K562 (cell line): ENCODE measurements around the gene CLIP4. TPM values are rescaled to one million over a fixed set of nuclear protein-coding genes. Genes with fewer than 3 reads are reported as not detected.

Experiments used
- ATF1 ChIP-seq, 2 experiments: fragments of 450-650 bp in 1 of 2; IDR thresholded peaks; 2 replicates each; pipeline ENCODE4 v1.6.1; 2016; ENCODE audit warnings: missing compliant biosample characterization in 1 of 2, missing genetic modification characterization in 1 of 2
- ETV6 ChIP-seq, 3 experiments: fragments of 150-350 bp in 1 of 3; sonication (generic) in 1 of 3; formaldehyde crosslinking in 1 of 3; IDR thresholded peaks; 2 replicates each; pipeline versions ENCODE4 v1.6.1 to v1.8.0; 2014 to 2022; ENCODE audit warnings: borderline replicate concordance in 2 of 3, low read depth in 2 of 3, antibody characterized with exemption in 1 of 3, low read length in 1 of 3, mild to moderate bottlenecking in 1 of 3, missing genetic modification reagents in 1 of 3
- KDM5B ChIP-seq: fragments of 200-600 bp; sonication (generic); IDR thresholded peaks from 2 replicates; pipeline ENCODE4 v1.6.1; 2012; ENCODE audit warnings: low read depth, mild to moderate bottlenecking, moderate library complexity, low read length, control low read depth, inconsistent platforms; ENCODE audit not compliant: insufficient replicate concordance
- SAP30 ChIP-seq: fragments of 200-600 bp; sonication (generic); IDR thresholded peaks from 2 replicates; pipeline ENCODE4 v1.6.1; 2012; ENCODE audit warnings: borderline replicate concordance, low read depth, mild to moderate bottlenecking, moderate library complexity, low read length, control low read depth, inconsistent platforms; ENCODE audit not compliant: insufficient read depth, poor library complexity, severe bottlenecking
- ZBTB49 ChIP-seq: sonication (generic); formaldehyde crosslinking; IDR thresholded peaks from 2 replicates; pipeline ENCODE4 v1.8.0; 2022; ENCODE audit warnings: missing genetic modification reagents, mild to moderate bottlenecking, borderline replicate concordance
- ZC3H11A ChIP-seq: IDR thresholded peaks from 2 replicates; pipeline ENCODE4 v1.6.1; 2012; ENCODE audit warnings: low read depth, low read length, improper control_type of control experiment
- polyA plus RNA-seq, 8 experiments: library from polyadenylated mRNA; depleted of rRNA in 4 of 8; stranded (reverse) in 5 of 8; unstranded in 3 of 8; fragments of >200 nt; fragmentation: Nextera tagmentation in 2 of 8; fragmentation: Illumina TruSeq in 1 of 8; extraction: Ambion mirVana in 2 of 8; extraction: Trizol in 1 of 8; gene quantifications; 2 replicates each; pipeline versions ENCODE4 v1.2.1 to v1.2.3, GENCODE V29; 2011 to 2014; ENCODE audit warnings: inconsistent platforms in 1 of 8, missing spikeins in 1 of 8
- total RNA-seq, 7 experiments: library from RNA; depleted of rRNA in 6 of 7; stranded (reverse); fragments of >200 nt in 6 of 7; fragmentation: Illumina TruSeq in 2 of 7; extraction: Trizol in 2 of 7; gene quantifications; 2 replicates each; pipeline versions ENCODE4 v1.2.1 to v1.2.3, GENCODE V29; 2011 to 2021; ENCODE audit warnings: low replicate concordance in 1 of 7

CLIP4 gene
- total and polyA plus RNA-seq, 9 of the 15 experiments (the other 6 are each of a cell fraction or from before 2014, with no cell fraction given), result 0.03 to 0.38 (median 0.13) TPM; not detected in 5

- TF ChIP-seq ZBTB49 (CRISPR knock-in tag) (no peak), ZC3H11A (no peak), ETV6 (IDR thresholded peaks at IDR 0.05; ENCODE audit: borderline replicate concordance in 1 of 2, low read depth in 2 of 2, low read length in 1 of 2) (no peak), ETV6 (CRISPR knock-in tag; IDR thresholded peaks at IDR 0.05; ENCODE audit: borderline replicate concordance) (no peak), KDM5B (no peak), SAP30 (no peak), ATF1 (CRISPR knock-in tag; IDR thresholded peaks at IDR 0.05) (no peak), ATF1 (tag; IDR thresholded peaks at IDR 0.05) (no peak)
- TF ChIP-seq, all 486 proteins: peak for 0
Measured at GRCh38 chr2:29071032-29071975, 43.9 kb upstream of the CLIP4 start (continued).
